GM23338 (cell line): Measurements from ENCODE around the gene MGME1. TPM values are rescaled to one million over a fixed set of nuclear protein-coding genes. Genes with fewer than 3 reads are reported as not detected.

ENCODE experiments used
- ATAC-seq: fragments of 200-7000 bp; cut with Tn5 transposase; 3 replicates; pipeline ENCODE4 v1.9.1; 2020
- DNase-seq: peaks from one replicate; pipeline ENCODE4 v3.0.0-alpha.2; 2015; ENCODE audit warnings: low spot score
- H2AFZ ChIP-seq: fragments of 200-600 bp; sonication (generic); 2 replicates; pipeline ENCODE4 v1.8.0; 2016; ENCODE audit warnings: antibody characterized with exemption, mild to moderate bottlenecking, moderate library complexity
- H3F3A ChIP-seq: fragments of 200-600 bp; sonication (generic); replicated peaks from 2 replicates; pipeline ENCODE4 v1.8.0; 2017; ENCODE audit warnings: antibody characterized with exemption, mixed run types, low read depth
- H3K27ac ChIP-seq: fragments of 200-600 bp; sonication (generic); 2 replicates; pipeline ENCODE4 v1.6.1; 2016; ENCODE audit warnings: low read depth
- H3K27me3 ChIP-seq: fragments of 200-600 bp; sonication (generic); 2 replicates; pipeline ENCODE4 v1.8.0; 2016; ENCODE audit warnings: mild to moderate bottlenecking, mixed run types, moderate library complexity; ENCODE audit not compliant: insufficient read depth
- H3K36me3 ChIP-seq: fragments of 200-600 bp; sonication (generic); 2 replicates; pipeline ENCODE4 v1.8.0; 2016; ENCODE audit warnings: mild to moderate bottlenecking; ENCODE audit not compliant: insufficient read depth
- H3K4me1 ChIP-seq: fragments of 200-600 bp; sonication (generic); 2 replicates; pipeline ENCODE4 v1.8.0; 2016; ENCODE audit warnings: mild to moderate bottlenecking, moderate library complexity; ENCODE audit not compliant: insufficient read depth
- H3K4me2 ChIP-seq: fragments of 200-600 bp; sonication (generic); 2 replicates; pipeline ENCODE4 v1.7.1; 2017; ENCODE audit warnings: mixed run types
- H3K4me3 ChIP-seq: fragments of 200-600 bp; sonication (generic); 2 replicates; pipeline ENCODE4 v1.6.1; 2016; ENCODE audit warnings: mixed run types
- H3K79me2 ChIP-seq: fragments of 200-600 bp; sonication (generic); replicated peaks from 2 replicates; pipeline ENCODE4 v1.8.0; 2017; ENCODE audit warnings: mild to moderate bottlenecking; ENCODE audit not compliant: insufficient read depth
- H3K9me2 ChIP-seq: fragments of 200-600 bp; sonication (generic); 2 replicates; pipeline ENCODE4 v1.8.0; 2017; ENCODE audit not compliant: insufficient read depth
- H4K20me1 ChIP-seq: fragments of 200-600 bp; sonication (generic); replicated peaks from 2 replicates; pipeline ENCODE4 v1.8.0; 2017; ENCODE audit warnings: mild to moderate bottlenecking; ENCODE audit not compliant: insufficient read depth
- H3K27ac Mint-ChIP-seq: 2 replicates; pipeline ENCODE4 v1.8.0; 2020; ENCODE audit warnings: inconsistent platforms, mild to moderate bottlenecking, moderate library complexity, mixed read lengths
- H3K27me3 Mint-ChIP-seq: 3 replicates; pipeline ENCODE4 v1.8.0; 2022; ENCODE audit warnings: low read depth, mild to moderate bottlenecking, moderate library complexity, mixed read lengths, inconsistent platforms; ENCODE audit not compliant: insufficient read depth, poor library complexity
- H3K36me3 Mint-ChIP-seq: 3 replicates; pipeline ENCODE4 v1.8.0; 2021; ENCODE audit warnings: low read depth, mild to moderate bottlenecking, inconsistent platforms, moderate library complexity, mixed read lengths
- H3K4me1 Mint-ChIP-seq: 3 replicates; pipeline ENCODE4 v1.8.0; 2020; ENCODE audit warnings: mild to moderate bottlenecking, inconsistent platforms, mixed read lengths
- H3K4me3 Mint-ChIP-seq: 3 replicates; pipeline ENCODE4 v1.8.0; 2021; ENCODE audit warnings: moderate library complexity, mild to moderate bottlenecking, inconsistent platforms, mixed read lengths
- H3K9me3 Mint-ChIP-seq: 3 replicates; pipeline ENCODE4 v1.8.0; 2020; ENCODE audit warnings: moderate library complexity, mild to moderate bottlenecking, inconsistent platforms, mixed read lengths
- CREB1 ChIP-seq: fragments of 250-450 bp; sonication (Bioruptor Pico); IDR thresholded peaks from 2 replicates; pipeline ENCODE4 v1.5.0; 2020; ENCODE audit warnings: low read depth, mild to moderate bottlenecking, moderate library complexity
- EZH2 ChIP-seq: fragments of 200-600 bp; sonication (generic); IDR thresholded peaks from one replicate; pipeline ENCODE4 v1.8.0; 2017; ENCODE audit warnings: antibody characterized with exemption, mild to moderate bottlenecking, low read depth; ENCODE audit not compliant: unreplicated experiment
- EZH2phosphoT487 ChIP-seq: fragments of 200-600 bp; sonication (generic); IDR thresholded peaks from one replicate; pipeline ENCODE4 v1.8.1; 2018; ENCODE audit warnings: antibody characterized with exemption; ENCODE audit not compliant: unreplicated experiment
- JUNB ChIP-seq: IDR thresholded peaks from one replicate; pipeline ENCODE4 v1.6.1; 2016; ENCODE audit warnings: antibody characterized with exemption; ENCODE audit not compliant: unreplicated experiment
- NANOG ChIP-seq: IDR thresholded peaks from 2 replicates; pipeline ENCODE4 v1.6.1; 2016; ENCODE audit warnings: antibody characterized with exemption, borderline replicate concordance
- POLR2AphosphoS5 ChIP-seq: IDR thresholded peaks from 2 replicates; pipeline ENCODE4 v1.6.1; 2016; ENCODE audit warnings: antibody characterized with exemption, low read depth
- STAT1 ChIP-seq: IDR thresholded peaks from one replicate; pipeline ENCODE4 v1.6.1; 2016; ENCODE audit warnings: antibody characterized with exemption; ENCODE audit not compliant: unreplicated experiment
- ZNF114 ChIP-seq: fragments of 250-450 bp; sonication (Bioruptor Pico); IDR thresholded peaks from 2 replicates; pipeline ENCODE4 v1.5.0; 2020; ENCODE audit warnings: mild to moderate bottlenecking, moderate library complexity
- ZNF331 ChIP-seq: fragments of 250-450 bp; sonication (Bioruptor Pico); IDR thresholded peaks from 2 replicates; pipeline ENCODE4 v1.5.0; 2020; ENCODE audit warnings: low read depth, mild to moderate bottlenecking, moderate library complexity
- polyA plus RNA-seq: library from polyadenylated mRNA; unstranded; fragments of >200 nt; fragmentation: Nextera tagmentation; extraction: Ambion mirVana; gene quantifications from 2 replicates; pipeline ENCODE4 v1.2.1, GENCODE V29; 2016
- total RNA-seq: library from RNA; depleted of rRNA; stranded (reverse); fragments of >200 nt; shearing (Covaris generic); gene quantifications from 2 replicates; pipeline ENCODE4 v1.2.3, GENCODE V29; 2014
- TF ChIP-seq, protein P1 (sequence below), 2 experiments: fragments of 200-600 bp in 1 of 2; sonication (generic) in 1 of 2; conservative IDR thresholded peaks; 2 replicates each; pipeline versions ENCODE4 v1.5.1 to v1.6.1; 2016 to 2017; ENCODE audit warnings: antibody characterized with exemption in 2 of 2, low read depth in 2 of 2, mild to moderate bottlenecking in 2 of 2, moderate library complexity in 1 of 2
- TF ChIP-seq, protein P2 (sequence below): IDR thresholded peaks from 2 replicates; pipeline ENCODE4 v1.6.1; 2016; ENCODE audit warnings: antibody characterized with exemption
- TF ChIP-seq, protein P3 (sequence below): IDR thresholded peaks from one replicate; pipeline ENCODE4 v1.6.1; 2018; ENCODE audit warnings: antibody characterized with exemption; ENCODE audit not compliant: unreplicated experiment
- TF ChIP-seq, protein P4 (sequence below): fragments of 250-450 bp; sonication (Bioruptor Pico); IDR thresholded peaks from 2 replicates; pipeline ENCODE4 v1.5.0; 2020; ENCODE audit warnings: mild to moderate bottlenecking, moderate library complexity

Gene MGME1
- total and polyA plus RNA-seq, 2 experiments from 2014 or later, result 43.1 to 56.9 TPM

DNA sequence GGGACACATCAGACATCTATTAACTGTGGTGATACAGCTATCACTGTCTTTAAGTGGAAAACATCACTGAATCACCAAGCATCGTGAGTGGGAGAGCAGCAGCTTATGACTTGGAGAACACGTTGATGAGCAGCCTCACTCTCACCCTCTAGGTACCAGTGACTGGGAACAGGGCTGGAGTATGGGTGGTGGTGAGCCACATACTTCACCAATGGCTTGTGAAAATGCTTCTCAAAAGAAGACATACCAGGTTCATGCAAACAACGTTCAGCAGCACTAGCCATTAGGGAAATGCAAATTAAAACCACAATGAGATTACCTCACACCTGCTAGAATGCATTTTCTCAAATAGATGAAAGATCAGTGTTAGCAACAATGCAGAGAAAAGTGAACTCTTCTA is 25.5 kb upstream of the MGME1 start:
- H3K4me1 Mint-ChIP-seq, result peaks cover 42% of the 10 kb centered on the region

More for the DNA sequence above, 25.5 kb upstream of the MGME1 start:
- no peaks in the 10 kb centered on the region for H3K27me3 ChIP-seq
- Mint-ChIP-seq H3K27me3 (peaks cover 11% of the 10 kb centered on the region), H3K27ac (no peak overlapping the region), H3K9me3 (no peaks in the 10 kb centered on the region), H3K36me3 (peaks cover 81% of the 10 kb centered on the region), H3K4me3 (no peak overlapping the region)
- peaks cover 21% of the 10 kb centered on the region for H3K4me1 ChIP-seq
- no peak overlapping the region for H3K4me2 ChIP-seq
- peaks cover 57% of the 10 kb centered on the region for H4K20me1 ChIP-seq
- peaks cover 35% of the 10 kb centered on the region for H3K79me2 ChIP-seq
- DNase-seq (no peak), ATAC-seq (no peak)
- H2AFZ ChIP-seq, result no peak overlapping the region
- H3K36me3 ChIP-seq, result peaks cover 73% of the 10 kb centered on the region
- no peak overlapping the region for H3K4me3 ChIP-seq
- H3F3A ChIP-seq, result peaks cover 72% of the 10 kb centered on the region
- TF ChIP-seq ZNF114 (no peak), ZNF331 (no peak), CREB1 (CRISPR knock-in tag) (no peak), JUNB (no peak), NANOG (no peak), POLR2AphosphoS5 (no peak), EZH2phosphoT487 (no peak), EZH2 (no peak), STAT1 (no peak)
- TF ChIP-seq, protein P1, sequence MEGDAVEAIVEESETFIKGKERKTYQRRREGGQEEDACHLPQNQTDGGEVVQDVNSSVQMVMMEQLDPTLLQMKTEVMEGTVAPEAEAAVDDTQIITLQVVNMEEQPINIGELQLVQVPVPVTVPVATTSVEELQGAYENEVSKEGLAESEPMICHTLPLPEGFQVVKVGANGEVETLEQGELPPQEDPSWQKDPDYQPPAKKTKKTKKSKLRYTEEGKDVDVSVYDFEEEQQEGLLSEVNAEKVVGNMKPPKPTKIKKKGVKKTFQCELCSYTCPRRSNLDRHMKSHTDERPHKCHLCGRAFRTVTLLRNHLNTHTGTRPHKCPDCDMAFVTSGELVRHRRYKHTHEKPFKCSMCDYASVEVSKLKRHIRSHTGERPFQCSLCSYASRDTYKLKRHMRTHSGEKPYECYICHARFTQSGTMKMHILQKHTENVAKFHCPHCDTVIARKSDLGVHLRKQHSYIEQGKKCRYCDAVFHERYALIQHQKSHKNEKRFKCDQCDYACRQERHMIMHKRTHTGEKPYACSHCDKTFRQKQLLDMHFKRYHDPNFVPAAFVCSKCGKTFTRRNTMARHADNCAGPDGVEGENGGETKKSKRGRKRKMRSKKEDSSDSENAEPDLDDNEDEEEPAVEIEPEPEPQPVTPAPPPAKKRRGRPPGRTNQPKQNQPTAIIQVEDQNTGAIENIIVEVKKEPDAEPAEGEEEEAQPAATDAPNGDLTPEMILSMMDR (conservative IDR thresholded peaks at IDR 0.05; ENCODE audit: low read depth in 2 of 2), result no peak
- TF ChIP-seq, protein P2, sequence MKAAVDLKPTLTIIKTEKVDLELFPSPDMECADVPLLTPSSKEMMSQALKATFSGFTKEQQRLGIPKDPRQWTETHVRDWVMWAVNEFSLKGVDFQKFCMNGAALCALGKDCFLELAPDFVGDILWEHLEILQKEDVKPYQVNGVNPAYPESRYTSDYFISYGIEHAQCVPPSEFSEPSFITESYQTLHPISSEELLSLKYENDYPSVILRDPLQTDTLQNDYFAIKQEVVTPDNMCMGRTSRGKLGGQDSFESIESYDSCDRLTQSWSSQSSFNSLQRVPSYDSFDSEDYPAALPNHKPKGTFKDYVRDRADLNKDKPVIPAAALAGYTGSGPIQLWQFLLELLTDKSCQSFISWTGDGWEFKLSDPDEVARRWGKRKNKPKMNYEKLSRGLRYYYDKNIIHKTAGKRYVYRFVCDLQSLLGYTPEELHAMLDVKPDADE, result no peak
- TF ChIP-seq, protein P3, sequence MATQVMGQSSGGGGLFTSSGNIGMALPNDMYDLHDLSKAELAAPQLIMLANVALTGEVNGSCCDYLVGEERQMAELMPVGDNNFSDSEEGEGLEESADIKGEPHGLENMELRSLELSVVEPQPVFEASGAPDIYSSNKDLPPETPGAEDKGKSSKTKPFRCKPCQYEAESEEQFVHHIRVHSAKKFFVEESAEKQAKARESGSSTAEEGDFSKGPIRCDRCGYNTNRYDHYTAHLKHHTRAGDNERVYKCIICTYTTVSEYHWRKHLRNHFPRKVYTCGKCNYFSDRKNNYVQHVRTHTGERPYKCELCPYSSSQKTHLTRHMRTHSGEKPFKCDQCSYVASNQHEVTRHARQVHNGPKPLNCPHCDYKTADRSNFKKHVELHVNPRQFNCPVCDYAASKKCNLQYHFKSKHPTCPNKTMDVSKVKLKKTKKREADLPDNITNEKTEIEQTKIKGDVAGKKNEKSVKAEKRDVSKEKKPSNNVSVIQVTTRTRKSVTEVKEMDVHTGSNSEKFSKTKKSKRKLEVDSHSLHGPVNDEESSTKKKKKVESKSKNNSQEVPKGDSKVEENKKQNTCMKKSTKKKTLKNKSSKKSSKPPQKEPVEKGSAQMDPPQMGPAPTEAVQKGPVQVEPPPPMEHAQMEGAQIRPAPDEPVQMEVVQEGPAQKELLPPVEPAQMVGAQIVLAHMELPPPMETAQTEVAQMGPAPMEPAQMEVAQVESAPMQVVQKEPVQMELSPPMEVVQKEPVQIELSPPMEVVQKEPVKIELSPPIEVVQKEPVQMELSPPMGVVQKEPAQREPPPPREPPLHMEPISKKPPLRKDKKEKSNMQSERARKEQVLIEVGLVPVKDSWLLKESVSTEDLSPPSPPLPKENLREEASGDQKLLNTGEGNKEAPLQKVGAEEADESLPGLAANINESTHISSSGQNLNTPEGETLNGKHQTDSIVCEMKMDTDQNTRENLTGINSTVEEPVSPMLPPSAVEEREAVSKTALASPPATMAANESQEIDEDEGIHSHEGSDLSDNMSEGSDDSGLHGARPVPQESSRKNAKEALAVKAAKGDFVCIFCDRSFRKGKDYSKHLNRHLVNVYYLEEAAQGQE, result no peak
- TF ChIP-seq, protein P4, sequence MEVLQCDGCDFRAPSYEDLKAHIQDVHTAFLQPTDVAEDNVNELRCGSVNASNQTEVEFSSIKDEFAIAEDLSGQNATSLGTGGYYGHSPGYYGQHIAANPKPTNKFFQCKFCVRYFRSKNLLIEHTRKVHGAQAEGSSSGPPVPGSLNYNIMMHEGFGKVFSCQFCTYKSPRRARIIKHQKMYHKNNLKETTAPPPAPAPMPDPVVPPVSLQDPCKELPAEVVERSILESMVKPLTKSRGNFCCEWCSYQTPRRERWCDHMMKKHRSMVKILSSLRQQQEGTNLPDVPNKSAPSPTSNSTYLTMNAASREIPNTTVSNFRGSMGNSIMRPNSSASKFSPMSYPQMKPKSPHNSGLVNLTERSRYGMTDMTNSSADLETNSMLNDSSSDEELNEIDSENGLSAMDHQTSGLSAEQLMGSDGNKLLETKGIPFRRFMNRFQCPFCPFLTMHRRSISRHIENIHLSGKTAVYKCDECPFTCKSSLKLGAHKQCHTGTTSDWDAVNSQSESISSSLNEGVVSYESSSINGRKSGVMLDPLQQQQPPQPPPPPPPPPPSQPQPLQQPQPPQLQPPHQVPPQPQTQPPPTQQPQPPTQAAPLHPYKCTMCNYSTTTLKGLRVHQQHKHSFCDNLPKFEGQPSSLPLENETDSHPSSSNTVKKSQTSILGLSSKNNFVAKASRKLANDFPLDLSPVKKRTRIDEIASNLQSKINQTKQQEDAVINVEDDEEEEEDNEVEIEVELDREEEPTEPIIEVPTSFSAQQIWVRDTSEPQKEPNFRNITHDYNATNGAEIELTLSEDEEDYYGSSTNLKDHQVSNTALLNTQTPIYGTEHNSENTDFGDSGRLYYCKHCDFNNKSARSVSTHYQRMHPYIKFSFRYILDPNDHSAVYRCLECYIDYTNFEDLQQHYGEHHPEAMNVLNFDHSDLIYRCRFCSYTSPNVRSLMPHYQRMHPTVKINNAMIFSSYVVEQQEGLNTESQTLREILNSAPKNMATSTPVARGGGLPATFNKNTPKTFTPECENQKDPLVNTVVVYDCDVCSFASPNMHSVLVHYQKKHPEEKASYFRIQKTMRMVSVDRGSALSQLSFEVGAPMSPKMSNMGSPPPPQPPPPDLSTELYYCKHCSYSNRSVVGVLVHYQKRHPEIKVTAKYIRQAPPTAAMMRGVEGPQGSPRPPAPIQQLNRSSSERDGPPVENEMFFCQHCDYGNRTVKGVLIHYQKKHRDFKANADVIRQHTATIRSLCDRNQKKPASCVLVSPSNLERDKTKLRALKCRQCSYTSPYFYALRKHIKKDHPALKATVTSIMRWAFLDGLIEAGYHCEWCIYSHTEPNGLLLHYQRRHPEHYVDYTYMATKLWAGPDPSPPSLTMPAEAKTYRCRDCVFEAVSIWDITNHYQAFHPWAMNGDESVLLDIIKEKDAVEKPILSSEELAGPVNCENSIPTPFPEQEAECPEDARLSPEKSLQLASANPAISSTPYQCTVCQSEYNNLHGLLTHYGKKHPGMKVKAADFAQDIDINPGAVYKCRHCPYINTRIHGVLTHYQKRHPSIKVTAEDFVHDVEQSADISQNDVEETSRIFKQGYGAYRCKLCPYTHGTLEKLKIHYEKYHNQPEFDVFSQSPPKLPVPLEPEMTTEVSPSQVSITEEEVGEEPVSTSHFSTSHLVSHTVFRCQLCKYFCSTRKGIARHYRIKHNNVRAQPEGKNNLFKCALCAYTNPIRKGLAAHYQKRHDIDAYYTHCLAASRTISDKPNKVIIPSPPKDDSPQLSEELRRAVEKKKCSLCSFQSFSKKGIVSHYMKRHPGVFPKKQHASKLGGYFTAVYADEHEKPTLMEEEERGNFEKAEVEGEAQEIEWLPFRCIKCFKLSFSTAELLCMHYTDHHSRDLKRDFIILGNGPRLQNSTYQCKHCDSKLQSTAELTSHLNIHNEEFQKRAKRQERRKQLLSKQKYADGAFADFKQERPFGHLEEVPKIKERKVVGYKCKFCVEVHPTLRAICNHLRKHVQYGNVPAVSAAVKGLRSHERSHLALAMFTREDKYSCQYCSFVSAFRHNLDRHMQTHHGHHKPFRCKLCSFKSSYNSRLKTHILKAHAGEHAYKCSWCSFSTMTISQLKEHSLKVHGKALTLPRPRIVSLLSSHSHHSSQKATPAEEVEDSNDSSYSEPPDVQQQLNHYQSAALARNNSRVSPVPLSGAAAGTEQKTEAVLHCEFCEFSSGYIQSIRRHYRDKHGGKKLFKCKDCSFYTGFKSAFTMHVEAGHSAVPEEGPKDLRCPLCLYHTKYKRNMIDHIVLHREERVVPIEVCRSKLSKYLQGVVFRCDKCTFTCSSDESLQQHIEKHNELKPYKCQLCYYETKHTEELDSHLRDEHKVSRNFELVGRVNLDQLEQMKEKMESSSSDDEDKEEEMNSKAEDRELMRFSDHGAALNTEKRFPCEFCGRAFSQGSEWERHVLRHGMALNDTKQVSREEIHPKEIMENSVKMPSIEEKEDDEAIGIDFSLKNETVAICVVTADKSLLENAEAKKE (CRISPR knock-in tag), result no peak
- no peaks in the 10 kb centered on the region for H3K9me2 ChIP-seq
- H3K27ac ChIP-seq, result peak overlapping the region; percentile 83
